ENCODE measurements around the gene NRROS. TPM values are rescaled to one million over a fixed set of nuclear protein-coding genes. Genes with fewer than 3 reads are reported as not detected.

Gene NRROS
- total RNA-seq, 4 donors from 2014 or later, result 2.5 to 3.7 TPM; not detected in 2

- Histone ChIP-seq H3K27ac (peak overlapping the region; percentile 61 to 79 (median 68)), H3K9me3 (no peaks in the 10 kb centered on the region), H3K4me1 (peaks cover 4 to 13% (median 8%) of the 10 kb centered on the region in 4 donors), H3K36me3 (no peaks in the 10 kb centered on the region), H3K4me3 (no peak overlapping the region), H3K27me3 (no peaks in the 10 kb centered on the region)
- TF ChIP-seq, protein P1, sequence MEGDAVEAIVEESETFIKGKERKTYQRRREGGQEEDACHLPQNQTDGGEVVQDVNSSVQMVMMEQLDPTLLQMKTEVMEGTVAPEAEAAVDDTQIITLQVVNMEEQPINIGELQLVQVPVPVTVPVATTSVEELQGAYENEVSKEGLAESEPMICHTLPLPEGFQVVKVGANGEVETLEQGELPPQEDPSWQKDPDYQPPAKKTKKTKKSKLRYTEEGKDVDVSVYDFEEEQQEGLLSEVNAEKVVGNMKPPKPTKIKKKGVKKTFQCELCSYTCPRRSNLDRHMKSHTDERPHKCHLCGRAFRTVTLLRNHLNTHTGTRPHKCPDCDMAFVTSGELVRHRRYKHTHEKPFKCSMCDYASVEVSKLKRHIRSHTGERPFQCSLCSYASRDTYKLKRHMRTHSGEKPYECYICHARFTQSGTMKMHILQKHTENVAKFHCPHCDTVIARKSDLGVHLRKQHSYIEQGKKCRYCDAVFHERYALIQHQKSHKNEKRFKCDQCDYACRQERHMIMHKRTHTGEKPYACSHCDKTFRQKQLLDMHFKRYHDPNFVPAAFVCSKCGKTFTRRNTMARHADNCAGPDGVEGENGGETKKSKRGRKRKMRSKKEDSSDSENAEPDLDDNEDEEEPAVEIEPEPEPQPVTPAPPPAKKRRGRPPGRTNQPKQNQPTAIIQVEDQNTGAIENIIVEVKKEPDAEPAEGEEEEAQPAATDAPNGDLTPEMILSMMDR (IDR thresholded peaks at IDR 0.05), result no peak
- TF ChIP-seq POLR2AphosphoS5 (IDR thresholded peaks at IDR 0.05) (no peak), EP300 (IDR thresholded peaks at IDR 0.05; ENCODE audit: low read depth) (no peak), POLR2A (IDR thresholded peaks at IDR 0.05) (no peak)
- 62% methylated on average over 10 of the region's 10 CpGs; no CpG with 5 or more reads in 1 of the 2 donors for WGBS, 2 donors (ENCODE audit: low coverage in 1 of 2)
- peak; percentile 44 for DNase-seq
- in situ Hi-C loops (cut with MboI; ENCODE audit: low pct_ligation_motif_present in 1 of 4, low pct_unique_long_range_greater_than_20kb in 1 of 4, low sequenced_read_pairs in 3 of 4), result loop anchor here in 1 of 4 donors (25.0 kb wide), 1 partner anchor 342 kb away; the partner anchor contains the start of gene PIGZ
- intact Hi-C loops (cut with DNase I; ENCODE audit: low total_unique reads), result no loop called here
Measured at GRCh38 chr3:196620161-196620604, 19.3 kb upstream of the NRROS start.

DNA sequence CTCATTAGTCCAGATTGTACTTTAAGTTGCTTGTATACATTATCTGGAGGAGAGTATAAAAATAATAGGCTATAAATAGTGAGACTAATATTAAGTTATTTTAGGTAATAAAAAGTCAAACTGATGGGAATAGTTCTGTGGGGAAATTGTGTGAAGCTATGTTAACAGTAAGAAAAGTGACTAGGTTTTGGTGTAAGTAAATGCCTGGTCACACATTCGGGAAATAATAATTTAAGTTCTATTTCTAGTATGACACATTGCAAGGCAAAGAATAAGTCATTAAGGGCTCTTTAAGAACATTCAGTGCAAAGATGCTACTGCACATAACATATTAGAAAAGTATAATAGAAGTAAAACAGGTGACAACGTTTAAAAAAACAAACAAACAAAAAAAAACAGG is 18.8 kb upstream of the NRROS start:
- TF ChIP-seq, protein P1 (IDR thresholded peaks at IDR 0.05), result no peak
- no peak for TF ChIP-seq POLR2A (IDR thresholded peaks at IDR 0.05)
- TF ChIP-seq POLR2AphosphoS5 (IDR thresholded peaks at IDR 0.05), result no peak
- no peak for TF ChIP-seq EP300 (IDR thresholded peaks at IDR 0.05; ENCODE audit: low read depth)
- WGBS, 2 donors (ENCODE audit: low coverage in 1 of 2), result 50 to 51% methylated on average over 2 of the region's 2 CpGs

GRCh38 chr3:196621611-196622010 is 17.9 kb upstream of the NRROS start:
- Histone ChIP-seq H3K27me3 (no peaks in the 10 kb centered on the region), H3K36me3 (no peaks in the 10 kb centered on the region), H3K4me3 (no peak overlapping the region), H3K9me3 (no peaks in the 10 kb centered on the region), H3K27ac (no peak overlapping the region), H3K4me1 (peaks cover 4 to 13% (median 8%) of the 10 kb centered on the region in 4 donors)
- in situ Hi-C loops (cut with MboI; ENCODE audit: low pct_ligation_motif_present in 1 of 4, low pct_unique_long_range_greater_than_20kb in 1 of 4, low sequenced_read_pairs in 3 of 4), result loop anchor here in 1 of 4 donors (25.0 kb wide), 1 partner anchor 341 kb away; the partner anchor contains the start of gene PIGZ
- intact Hi-C loops (cut with DNase I; ENCODE audit: low total_unique reads), result no loop called here
- DNase-seq, result no peak
- TF ChIP-seq POLR2A (IDR thresholded peaks at IDR 0.05) (no peak), EP300 (IDR thresholded peaks at IDR 0.05; ENCODE audit: low read depth) (no peak), POLR2AphosphoS5 (IDR thresholded peaks at IDR 0.05) (no peak)
- TF ChIP-seq, protein P1 (IDR thresholded peaks at IDR 0.05), result no peak
- 89 to 90% methylated on average over 8 to 10 of the region's 10 CpGs for WGBS, 2 donors (ENCODE audit: low coverage in 1 of 2)

More for the DNA sequence above, 18.8 kb upstream of the NRROS start:
- peaks cover 4 to 13% (median 8%) of the 10 kb centered on the region in 4 donors for H3K4me1 ChIP-seq
- peak overlapping the region; percentile 61 to 79 (median 68) for H3K27ac ChIP-seq
- no peak for DNase-seq
- H3K36me3 ChIP-seq, result no peaks in the 10 kb centered on the region
- intact Hi-C loops (cut with DNase I; ENCODE audit: low total_unique reads), result no loop called here
- H3K4me3 ChIP-seq, result no peak overlapping the region
- in situ Hi-C loops (cut with MboI; ENCODE audit: low pct_ligation_motif_present in 1 of 4, low pct_unique_long_range_greater_than_20kb in 1 of 4, low sequenced_read_pairs in 3 of 4), result loop anchor here in 1 of 4 donors (25.0 kb wide), 1 partner anchor 342 kb away; the partner anchor contains the start of gene PIGZ
- no peaks in the 10 kb centered on the region for H3K27me3 ChIP-seq
- H3K9me3 ChIP-seq, result no peaks in the 10 kb centered on the region

GRCh38 chr3:196624067-196624790 is 15.3 kb upstream of the NRROS start:
- no peak for DNase-seq
- Histone ChIP-seq H3K4me1 (peaks cover 4 to 9% (median 6%) of the 10 kb centered on the region in 4 donors), H3K9me3 (no peaks in the 10 kb centered on the region), H3K27me3 (no peaks in the 10 kb centered on the region), H3K4me3 (no peak overlapping the region), H3K27ac (peak overlapping the region; percentile 29 to 64 (median 56)), H3K36me3 (no peaks in the 10 kb centered on the region)
- in situ Hi-C loops (cut with MboI; ENCODE audit: low pct_ligation_motif_present in 1 of 4, low pct_unique_long_range_greater_than_20kb in 1 of 4, low sequenced_read_pairs in 3 of 4), result loop anchor here in 1 of 4 donors (25.0 kb wide), 1 partner anchor 338 kb away; the partner anchor contains the start of gene PIGZ
- intact Hi-C loops (cut with DNase I; ENCODE audit: low total_unique reads), result no loop called here
- TF ChIP-seq EP300 (IDR thresholded peaks at IDR 0.05; ENCODE audit: low read depth) (peak; percentile 66), POLR2A (IDR thresholded peaks at IDR 0.05) (no peak)
- WGBS, 2 donors (ENCODE audit: low coverage in 1 of 2), result 74 to 87% methylated on average over 11 to 12 of the region's 12 CpGs
